G401 (cell line): Measurements from ENCODE around the gene NR3C1. TPM values are rescaled to one million over a fixed set of nuclear protein-coding genes. Genes with fewer than 3 reads are reported as not detected.

Source experiments
- DNase-seq: peaks from one replicate; pipeline ENCODE4 v3.0.0-alpha.2; 2015; ENCODE audit warnings: low spot score
- in situ Hi-C: cut with HindIII; loops from 2 replicates; pipeline ENCODE4 v1.10.0; 2016; ENCODE audit warnings: low sequenced_read_pairs, mixed read lengths
- total RNA-seq: library from RNA; depleted of rRNA; stranded (reverse); fragments of >200 nt; shearing (Covaris generic); gene quantifications from 2 replicates; pipeline ENCODE4 v1.2.3, GENCODE V29; 2014

The NR3C1 gene
- total RNA-seq, 1 experiment from 2014 or later = not detected

- peak; percentile 46 for DNase-seq
- in situ Hi-C loops = no loop called here
Measured at GRCh38 chr5:143376195-143376779, 27.2 kb downstream of the NR3C1 start.

GRCh38 chr5:143374496-143375217 lies 28.8 kb downstream of the NR3C1 start:
- peak; percentile 70 for DNase-seq
- in situ Hi-C loops = no loop called here

- in situ Hi-C loops = no loop called here
- DNase-seq = peak; percentile 34
Measured at GRCh38 chr5:143373076-143373475, 30.4 kb downstream of the NR3C1 start.

GRCh38 chr5:143372187-143372829 lies 31.2 kb downstream of the NR3C1 start:
- peak; percentile 31 for DNase-seq
- in situ Hi-C loops = no loop called here

DNA sequence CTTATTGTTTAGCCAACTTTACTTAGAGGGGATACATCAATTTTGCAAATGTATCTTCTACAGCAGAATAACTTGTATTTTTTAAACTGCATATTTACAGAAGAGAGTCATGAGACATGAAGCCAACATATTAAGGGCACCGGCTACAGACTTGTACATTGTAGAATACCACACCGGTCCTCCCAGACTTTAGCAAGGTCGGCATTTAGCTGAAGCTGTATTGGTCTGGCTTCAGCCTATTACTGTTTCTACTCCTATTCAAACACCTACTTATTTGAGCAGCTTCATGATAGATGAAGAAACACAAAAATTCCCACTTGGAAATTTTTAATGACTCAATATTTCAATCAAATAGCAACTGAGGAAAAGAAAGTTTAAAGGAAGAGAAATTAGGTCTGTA lies 33.0 kb downstream of the NR3C1 start:
- DNase-seq = peak; percentile 34
- in situ Hi-C loops = no loop called here

- in situ Hi-C loops = no loop called here
Measured at GRCh38 chr5:143364061-143364460, 39.4 kb downstream of the NR3C1 start.

DNA sequence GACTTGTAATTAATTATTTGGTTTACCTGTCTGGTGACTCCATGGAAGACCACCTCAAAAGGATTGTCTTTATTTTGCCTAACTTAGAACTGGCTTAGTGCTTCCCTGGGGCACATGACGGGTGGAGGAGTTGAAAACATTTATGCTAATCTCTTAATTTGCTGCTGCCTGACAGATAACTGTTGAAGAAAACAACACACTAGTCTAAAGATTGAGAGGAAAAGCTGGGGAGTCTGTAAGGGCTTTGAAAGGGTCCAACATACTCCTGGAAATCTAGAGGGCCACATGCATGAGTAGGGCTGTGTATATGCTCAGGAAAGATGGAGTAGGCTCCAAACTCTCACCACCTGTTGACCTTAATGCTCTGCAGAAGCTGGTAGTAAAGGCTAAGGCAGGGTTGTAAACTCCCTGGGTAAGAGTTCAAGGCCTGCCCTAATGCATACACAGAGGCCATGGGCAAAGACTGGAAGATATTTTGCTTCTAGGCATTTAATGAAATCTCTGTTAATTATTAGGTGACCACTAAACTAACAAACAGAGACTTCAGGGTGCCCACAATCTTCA lies 40.7 kb downstream of the NR3C1 start:
- in situ Hi-C loops = no loop called here
- no peak for DNase-seq

More at GRCh38 chr5:143364061-143364460, 39.4 kb downstream of the NR3C1 start:
- no peak for DNase-seq

DNA sequence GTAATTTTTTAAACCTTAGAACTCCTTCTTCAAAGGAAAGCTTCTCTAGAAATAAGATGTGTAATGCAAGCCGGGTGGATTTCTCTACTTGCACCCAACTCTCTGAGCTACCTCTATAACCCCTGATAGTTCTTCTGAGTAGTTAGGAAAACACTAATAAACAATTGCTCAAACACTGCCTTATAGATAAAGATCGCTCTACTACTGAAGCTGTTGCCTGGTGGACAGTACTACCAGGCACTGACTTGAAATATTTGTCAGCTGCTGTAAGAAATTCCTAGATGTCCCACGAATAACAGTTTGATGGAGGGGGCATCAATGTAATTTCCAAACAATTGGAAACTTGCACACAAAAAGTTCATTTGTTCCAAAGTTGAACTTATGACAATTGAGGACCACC lies 42.0 kb downstream of the NR3C1 start:
- no peak for DNase-seq
- in situ Hi-C loops = no loop called here

DNA sequence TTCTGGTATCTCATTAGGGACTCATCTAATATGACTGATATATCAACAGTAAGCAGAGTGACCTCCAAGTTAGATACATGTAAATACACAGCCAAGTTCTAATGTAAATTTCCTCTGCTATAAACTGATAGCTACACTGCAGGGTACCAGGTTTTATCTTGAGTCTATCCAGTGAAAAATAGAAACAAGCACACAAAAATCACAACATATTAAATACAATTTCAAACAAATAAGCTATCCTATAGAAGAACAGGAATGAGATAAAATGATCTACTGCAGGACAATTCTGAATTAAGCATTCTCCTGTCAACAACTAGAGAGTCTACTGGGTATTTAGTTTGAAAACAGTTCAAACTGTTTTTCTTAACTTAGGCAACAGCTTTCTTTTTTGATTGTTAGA lies 42.7 kb downstream of the NR3C1 start:
- DNase-seq = peak; percentile 22
- in situ Hi-C loops = no loop called here

- no peak for DNase-seq
- in situ Hi-C loops = no loop called here
Measured at GRCh38 chr5:143359869-143360268, 43.6 kb downstream of the NR3C1 start.

DNA sequence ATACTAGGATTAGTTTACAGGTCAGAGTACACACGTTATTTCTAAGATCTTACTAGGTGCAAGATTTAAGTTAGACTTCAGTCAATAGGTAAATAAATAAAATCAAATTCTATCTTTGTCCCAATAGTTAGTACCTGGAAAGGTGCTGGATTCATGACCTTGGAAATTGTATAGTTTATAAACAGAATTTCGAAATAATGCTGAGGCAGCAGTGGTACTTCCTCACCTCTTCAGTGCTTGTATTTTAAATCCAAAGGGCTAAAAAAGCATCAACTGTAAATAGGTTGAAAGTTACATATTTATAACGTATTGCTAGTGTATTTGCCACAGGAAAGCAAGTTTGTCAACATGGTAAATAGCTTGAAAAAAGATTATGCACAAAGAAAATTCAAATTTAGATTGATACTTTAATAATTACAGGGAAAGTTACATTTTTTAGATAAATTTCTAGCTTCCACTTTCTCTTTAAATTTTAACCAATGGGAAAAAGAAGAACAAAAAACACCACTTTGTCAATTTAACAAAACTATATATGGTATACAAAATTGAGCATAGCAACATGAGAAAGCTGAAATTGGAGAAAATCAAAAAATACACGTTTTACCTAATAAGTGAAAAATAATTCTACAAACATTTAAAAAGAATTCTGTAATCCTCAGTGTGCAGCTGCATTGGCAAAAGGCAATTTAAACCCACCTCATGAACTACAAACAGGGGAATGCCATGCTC lies 46.5 kb downstream of the NR3C1 start:
- DNase-seq = peak; percentile 26
- in situ Hi-C loops = no loop called here

DNA sequence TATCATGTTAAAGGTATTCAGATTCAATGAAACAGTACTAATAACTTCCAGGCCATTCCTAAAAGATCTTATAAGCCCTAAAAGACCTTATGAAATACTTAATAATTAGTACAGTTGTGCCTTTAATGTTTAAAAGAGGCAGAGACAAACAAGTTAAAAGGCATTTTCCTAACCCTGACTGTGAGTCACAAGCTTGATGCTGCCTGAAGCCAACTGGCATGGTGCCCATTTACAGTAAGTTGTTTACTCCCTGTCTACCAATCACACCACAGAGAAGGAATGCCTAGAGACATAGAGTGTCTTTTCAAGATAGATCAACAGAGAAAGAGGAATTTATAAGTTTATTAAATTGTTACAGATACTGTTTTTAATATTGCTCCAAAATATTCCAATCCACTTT lies 47.8 kb downstream of the NR3C1 start:
- in situ Hi-C loops = no loop called here
- DNase-seq = peak; percentile 86

GRCh38 chr5:143354025-143354424 lies 49.5 kb downstream of the NR3C1 start:
- DNase-seq = no peak
- in situ Hi-C loops = no loop called here

DNA sequence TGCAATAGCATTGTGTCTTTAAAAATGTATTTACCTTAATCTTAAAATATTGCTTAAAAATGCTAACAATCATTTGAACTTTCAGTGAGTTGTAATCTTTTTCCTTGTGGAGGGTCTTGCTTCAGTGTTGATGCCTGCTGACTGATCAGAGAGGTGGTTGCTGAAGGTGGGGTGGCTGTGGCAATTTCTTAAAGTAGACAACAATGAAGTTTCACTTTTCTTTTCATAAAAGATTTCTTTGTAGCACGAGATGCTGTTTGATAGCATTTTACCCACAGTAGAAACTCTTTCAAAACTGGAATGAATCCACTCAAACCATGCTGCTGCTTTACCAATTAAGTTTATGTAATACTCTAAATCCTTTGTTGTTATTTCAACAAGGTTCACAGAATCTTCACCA lies 50.8 kb downstream of the NR3C1 start:
- no peak for DNase-seq
- in situ Hi-C loops = no loop called here

DNA sequence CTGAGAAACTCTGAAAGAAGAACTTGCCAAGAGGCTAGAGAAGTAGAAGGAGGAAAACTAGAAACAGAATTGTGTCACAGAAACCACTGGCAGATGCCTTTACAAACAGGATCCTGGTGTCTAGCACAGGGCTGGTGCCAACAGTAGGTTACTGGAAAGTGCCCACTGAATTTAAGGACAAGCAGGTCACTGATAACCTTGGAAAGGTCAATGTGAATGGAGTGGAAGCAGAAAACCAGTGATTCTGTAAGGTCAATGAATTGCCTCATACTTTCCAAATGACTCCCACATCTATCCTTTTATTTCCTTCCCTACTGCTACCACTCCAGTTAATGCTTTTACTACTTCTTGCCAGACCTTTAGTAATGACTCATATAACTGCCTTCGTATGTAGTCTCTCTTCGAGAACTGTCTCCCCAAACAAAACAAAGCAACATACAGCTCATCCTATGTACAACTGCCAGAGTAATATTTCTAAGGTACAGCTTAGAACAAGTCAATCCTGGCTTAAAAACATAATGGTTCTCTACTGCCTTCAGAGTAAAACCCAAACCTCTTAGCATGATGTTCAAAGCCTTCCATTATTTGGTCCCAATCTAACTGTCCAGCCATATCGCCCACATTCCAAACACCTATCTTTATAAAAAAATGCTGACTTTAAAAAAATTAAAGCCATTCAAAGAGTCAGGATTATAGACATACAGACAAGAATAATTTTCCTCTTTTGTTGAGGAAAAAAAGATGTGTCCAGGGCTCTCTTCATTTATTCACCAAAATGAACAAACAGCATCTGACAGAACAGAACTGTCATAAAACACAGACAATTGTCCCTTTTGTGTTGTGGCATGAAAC lies 52.5 kb downstream of the NR3C1 start:
- in situ Hi-C loops = no loop called here
- DNase-seq = no peak

- in situ Hi-C loops = no loop called here
- DNase-seq = no peak
Measured at GRCh38 chr5:143350341-143350740, 53.1 kb downstream of the NR3C1 start.

DNA sequence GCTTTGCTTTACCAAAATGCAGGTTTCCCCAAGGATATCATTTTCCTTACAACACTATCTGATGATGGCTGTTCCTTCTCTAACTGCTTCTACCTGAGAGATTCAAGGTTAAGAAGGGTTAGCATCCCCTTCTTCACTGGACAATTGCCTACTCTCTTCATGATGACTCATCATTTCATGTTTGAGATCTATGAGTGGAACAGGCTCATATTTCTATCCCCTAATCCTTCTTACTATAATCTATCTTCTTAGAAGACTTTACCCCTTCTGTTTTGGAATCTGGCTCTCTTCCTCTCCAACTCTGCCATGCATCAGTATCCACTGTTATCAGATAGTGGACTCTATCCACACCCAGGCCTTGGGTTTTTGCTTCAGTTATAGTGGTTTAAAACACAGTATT lies 54.3 kb downstream of the NR3C1 start:
- in situ Hi-C loops = no loop called here
- DNase-seq = no peak

GRCh38 chr5:143347698-143348344 lies 55.7 kb downstream of the NR3C1 start:
- no peak for DNase-seq
- in situ Hi-C loops = no loop called here
